Right lobe of liver (tissue), 6 donors: Measurements from ENCODE around the gene RDH13. TPM values are rescaled to one million over a fixed set of nuclear protein-coding genes. Genes with fewer than 3 reads are reported as not detected.

Experiments
- ATAC-seq, 4 donors: fragments of 200-7000 bp; cut with Tn5 transposase; one replicate each; pipeline ENCODE4 v1.9.1; 2020; ENCODE audit warnings: mild to moderate bottlenecking in 4 of 4, moderate library complexity in 4 of 4
- DNase-seq, 3 donors: peaks; one replicate each; pipeline ENCODE4 v3.0.0-alpha.2; 2020
- H3K27ac ChIP-seq, 3 donors: fragments of 200-600 bp; one replicate each; pipeline ENCODE4 v1.8.0; 2022
- H3K27me3 ChIP-seq, 2 donors: fragments of 200-600 bp; one replicate each; pipeline ENCODE4 v1.8.0; 2022
- H3K36me3 ChIP-seq, 4 donors: fragments of 200-600 bp; sonication (generic) in 1 of 4; one replicate each; pipeline versions ENCODE4 v1.5.1 to v1.8.0; 2017 to 2022; ENCODE audit warnings: control low read depth in 1 of 4
- H3K4me1 ChIP-seq, 4 donors: fragments of 200-600 bp; sonication (generic) in 1 of 4; one replicate each; pipeline versions ENCODE4 v1.5.1 to v1.8.0; 2017 to 2022; ENCODE audit warnings: control low read depth in 1 of 4
- H3K4me3 ChIP-seq, 3 donors: fragments of 200-600 bp; one replicate each; pipeline ENCODE4 v1.8.0; 2022
- H3K9me3 ChIP-seq, 4 donors: fragments of 200-600 bp; sonication (generic) in 1 of 4; one replicate each; pipeline versions ENCODE4 v1.5.1 to v1.8.0; 2017 to 2022; ENCODE audit warnings: control low read depth in 1 of 4
- POLR2A ChIP-seq: fragments of 450-650 bp; IDR thresholded peaks from one replicate; pipeline ENCODE4 v1.6.1; 2017; ENCODE audit warnings: antibody characterized with exemption, mild to moderate bottlenecking
- WGBS: methylation state at CpG from one replicate; pipeline ENCODE4 v1.1.6; 2018; ENCODE audit warnings: low coverage, low lambda C conversion rate; ENCODE audit not compliant: insufficient coverage; ENCODE audit errors: missing lambda C conversion rate; 5-methylcytosine and 5-hydroxymethylcytosine counted together
- intact Hi-C, 2 donors: fragments of 100-400 bp; cut with DNase I; formaldehyde crosslinking; loops; one replicate each; pipeline versions ENCODE4 v1.11.2 to v1.14.1; 2022
- total RNA-seq, 6 experiments: library from RNA; depleted of rRNA in 2 of 6; stranded (reverse); fragments of >200 nt in 2 of 6; fragmentation: NEBNext Ultra II Directional in 3 of 6; extraction: Animal tissue kit (Norgen Biotek cat#: 25700) in 3 of 6; gene quantifications; one replicate each; pipeline versions ENCODE4 v1.1.0 to v1.2.4, GENCODE V29; 2016 to 2023
- TF ChIP-seq, protein P1 (sequence below), 4 donors: fragments of 200-600 bp in 3 of 4; fragments of 450-650 bp in 1 of 4; IDR thresholded peaks; one replicate each; pipeline versions ENCODE4 v1.5.1 to v1.8.0; 2016 to 2022; ENCODE audit warnings: antibody characterized with exemption in 4 of 4, mild to moderate bottlenecking in 2 of 4
- donor health status: DM: no; HTN: yes; CAD: no.
- donor health status: DM: no; HTN: no; CAD: no.
- donor health status: DM: no; HTN: no; CAD: no.
- donor health status: DM: no; HTN: yes; CAD: no.
- donor health status: DM: no; HTN: yes; CAD: no.

The RDH13 gene
- total RNA-seq, 6 experiments from 2014 or later, result 7.7 to 16.8 (median 12.1) TPM

DNA sequence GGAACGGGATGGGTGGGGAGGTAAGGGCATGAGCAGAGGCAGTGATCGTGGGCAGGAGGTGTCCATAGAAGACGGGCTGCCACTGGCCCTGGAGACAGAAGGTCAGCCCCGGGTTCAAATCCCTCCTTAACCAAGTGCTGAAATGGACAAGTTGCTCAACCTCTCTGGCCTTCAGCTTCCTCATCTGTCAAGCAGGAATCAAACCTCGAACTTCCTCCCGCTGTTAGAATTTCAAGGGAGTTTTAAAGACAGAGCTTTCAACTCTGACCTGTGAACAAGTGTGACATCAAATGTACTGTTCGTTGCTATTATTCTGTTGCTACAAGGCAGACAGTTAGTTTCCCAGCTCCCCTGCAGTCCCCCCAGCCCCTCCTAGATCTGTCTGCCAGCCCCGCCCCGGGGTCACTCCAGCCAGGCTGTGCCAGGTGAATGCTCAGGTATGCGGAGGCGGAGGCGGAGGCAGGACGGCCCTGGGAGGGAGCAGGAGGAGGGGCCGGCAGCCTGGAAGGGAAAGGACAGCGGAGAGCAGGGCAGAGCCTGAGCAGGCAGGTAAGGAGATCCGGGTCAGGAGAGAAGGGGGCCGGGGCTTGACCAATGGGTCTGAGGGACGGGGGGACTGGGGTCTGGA is 12.5 kb upstream of the RDH13 start, which contains the start of gene EPS8L1:
Gene EPS8L1, plus strand, starts transcription at position 499 of the 628 bp plus-strand sequence. CDS start 576 bp downstream, outside the sequence.
- WGBS, result 30% methylated on average over 15 of the region's 18 CpGs
- H3K27ac ChIP-seq, result no peak within 1 kb of the TSS
- intact Hi-C loops, result no loop called here
- H3K36me3 ChIP-seq, result no peaks in the 10 kb centered on the region
- H3K4me1 ChIP-seq, result peaks cover 0 to 2% (median 0%) of the 10 kb centered on the region in 4 donors
- TF ChIP-seq, protein P1, sequence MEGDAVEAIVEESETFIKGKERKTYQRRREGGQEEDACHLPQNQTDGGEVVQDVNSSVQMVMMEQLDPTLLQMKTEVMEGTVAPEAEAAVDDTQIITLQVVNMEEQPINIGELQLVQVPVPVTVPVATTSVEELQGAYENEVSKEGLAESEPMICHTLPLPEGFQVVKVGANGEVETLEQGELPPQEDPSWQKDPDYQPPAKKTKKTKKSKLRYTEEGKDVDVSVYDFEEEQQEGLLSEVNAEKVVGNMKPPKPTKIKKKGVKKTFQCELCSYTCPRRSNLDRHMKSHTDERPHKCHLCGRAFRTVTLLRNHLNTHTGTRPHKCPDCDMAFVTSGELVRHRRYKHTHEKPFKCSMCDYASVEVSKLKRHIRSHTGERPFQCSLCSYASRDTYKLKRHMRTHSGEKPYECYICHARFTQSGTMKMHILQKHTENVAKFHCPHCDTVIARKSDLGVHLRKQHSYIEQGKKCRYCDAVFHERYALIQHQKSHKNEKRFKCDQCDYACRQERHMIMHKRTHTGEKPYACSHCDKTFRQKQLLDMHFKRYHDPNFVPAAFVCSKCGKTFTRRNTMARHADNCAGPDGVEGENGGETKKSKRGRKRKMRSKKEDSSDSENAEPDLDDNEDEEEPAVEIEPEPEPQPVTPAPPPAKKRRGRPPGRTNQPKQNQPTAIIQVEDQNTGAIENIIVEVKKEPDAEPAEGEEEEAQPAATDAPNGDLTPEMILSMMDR (IDR thresholded peaks at IDR 0.05), result no peak
- no peak for TF ChIP-seq POLR2A
- H3K27me3 ChIP-seq, result no peaks in the 10 kb centered on the region
- DNase-seq (peak in 1 of 3 donors; percentile 50), ATAC-seq (peak in 3 of 4 donors; percentile 14 to 50 (median 29))
- H3K9me3 ChIP-seq, result no peaks in the 10 kb centered on the region
- no peak within 1 kb of the TSS for H3K4me3 ChIP-seq

DNA sequence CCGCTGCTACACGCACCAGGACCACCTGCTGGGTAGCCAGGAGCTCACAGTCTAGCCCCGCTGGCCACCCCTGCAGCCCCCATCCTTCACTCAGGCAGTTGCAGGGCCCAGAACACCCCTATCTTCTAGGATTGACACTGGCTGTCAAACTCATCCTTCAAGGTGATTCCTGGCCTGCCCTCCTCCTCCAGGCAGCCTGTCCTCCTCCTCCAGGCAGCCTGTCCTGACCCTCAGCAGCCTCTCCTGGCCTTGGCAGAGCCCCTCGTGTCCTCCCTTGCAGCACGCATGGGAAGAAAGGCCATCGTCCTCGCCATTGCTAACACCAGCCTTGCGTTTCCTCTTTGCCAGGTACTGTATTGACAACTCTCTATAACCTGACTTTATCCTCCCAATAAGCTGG is 9.0 kb upstream of the RDH13 start:
- TF ChIP-seq POLR2A, result no peak
- TF ChIP-seq, protein P1 (IDR thresholded peaks at IDR 0.05), result no peak
- DNase-seq (peak in 1 of 3 donors; percentile 6), ATAC-seq (no peak)
- H3K27me3 ChIP-seq, result no peaks in the 10 kb centered on the region
- H3K36me3 ChIP-seq, result no peaks in the 10 kb centered on the region
- H3K27ac ChIP-seq, result no peak overlapping the region
- WGBS, result 40% methylated on average over 4 of the region's 8 CpGs
- no peak overlapping the region for H3K4me3 ChIP-seq
- H3K4me1 ChIP-seq, result no peaks in the 10 kb centered on the region
- no peaks in the 10 kb centered on the region for H3K9me3 ChIP-seq
- intact Hi-C loops, result no loop called here

DNA sequence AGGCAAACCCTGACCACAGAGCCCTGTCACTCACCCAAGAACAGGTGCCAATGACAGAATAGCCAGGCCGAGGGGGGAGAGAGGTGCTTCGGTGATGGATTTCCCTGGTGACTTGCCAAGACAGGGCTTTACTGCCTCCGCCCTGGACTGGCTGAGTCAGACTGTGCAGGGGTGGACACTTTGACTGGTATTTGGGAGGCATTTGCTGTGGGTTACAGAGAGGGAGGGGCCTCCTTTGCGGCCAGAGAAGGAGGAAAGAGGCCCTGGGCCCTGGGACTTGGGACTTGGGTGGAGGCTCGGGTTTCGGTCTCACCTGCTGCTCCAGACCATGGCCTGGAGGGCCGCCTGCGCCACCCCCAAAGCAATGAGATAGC is 8.2 kb upstream of the RDH13 start:
- no peak for DNase-seq
- H3K9me3 ChIP-seq, result no peaks in the 10 kb centered on the region
- H3K4me1 ChIP-seq, result no peaks in the 10 kb centered on the region
- no peak for TF ChIP-seq POLR2A
- TF ChIP-seq, protein P1 (IDR thresholded peaks at IDR 0.05), result no peak
- H3K27ac ChIP-seq, result no peak overlapping the region
- peak in 2 of 4 donors; percentile 23 to 41 for ATAC-seq
- H3K27me3 ChIP-seq, result no peaks in the 10 kb centered on the region
- 33% methylated on average over 3 of the region's 8 CpGs for WGBS
- intact Hi-C loops, result no loop called here
- no peak overlapping the region for H3K4me3 ChIP-seq
- H3K36me3 ChIP-seq, result no peaks in the 10 kb centered on the region

DNA sequence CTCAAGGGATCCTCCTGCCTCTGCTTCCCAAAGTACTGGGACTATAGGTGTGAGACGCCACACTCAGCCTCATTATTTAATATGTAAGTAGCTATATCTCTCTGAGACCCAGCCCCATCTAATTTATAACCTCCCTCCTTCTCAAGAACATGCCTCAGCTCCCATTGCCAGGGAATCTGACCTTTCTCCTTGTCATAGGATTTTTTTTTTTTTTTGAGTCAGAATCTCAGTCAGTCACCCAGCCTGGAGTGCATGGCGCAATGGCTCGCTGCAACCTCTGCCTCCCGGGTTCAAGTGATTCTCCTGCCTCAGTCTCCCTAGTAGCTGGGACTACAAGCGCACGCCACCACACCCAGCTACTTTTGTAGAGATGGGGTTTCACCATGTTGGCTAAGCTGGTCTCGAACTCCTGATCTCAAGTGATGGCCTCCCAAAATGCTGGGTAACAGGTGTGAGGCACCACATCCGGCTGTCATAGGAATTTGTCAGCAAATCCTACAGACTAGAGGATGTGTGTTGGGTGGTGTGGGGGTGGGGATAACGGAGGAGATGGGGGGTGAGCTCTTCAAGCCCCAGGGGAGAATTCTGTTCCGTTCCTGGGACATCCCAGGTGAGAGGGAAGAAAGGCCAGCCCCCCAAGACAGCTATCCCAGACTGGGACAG is 7.6 kb upstream of the RDH13 start:
- H3K4me3 ChIP-seq, result no peak overlapping the region
- DNase-seq (no peak), ATAC-seq (no peak)
- no peak overlapping the region for H3K27ac ChIP-seq
- no peaks in the 10 kb centered on the region for H3K4me1 ChIP-seq
- H3K27me3 ChIP-seq, result no peaks in the 10 kb centered on the region
- TF ChIP-seq, protein P1 (IDR thresholded peaks at IDR 0.05), result no peak
- no peak for TF ChIP-seq POLR2A
- no peaks in the 10 kb centered on the region for H3K9me3 ChIP-seq
- 63% methylated on average over 8 of the region's 10 CpGs for WGBS
- H3K36me3 ChIP-seq, result no peaks in the 10 kb centered on the region
- intact Hi-C loops, result no loop called here
